Measurements from ENCODE around the gene DUSP8.

DUSP8 gene

GRCh38 chr11:1541474-1542204, 30.4 kb downstream of the DUSP8 start:
- Histone ChIP-seq H3K9me3 (ENCODE audit: control insufficient read depth, insufficient read depth, low read depth, low read length) (no peaks in the 10 kb centered on the region), H3K27me3 (ENCODE audit: control insufficient read depth, insufficient read depth, low read length) (peaks cover 76% of the 10 kb centered on the region), H3K9ac (ENCODE audit: low read length) (no peak overlapping the region), H3K4me1 (ENCODE audit: control insufficient read depth, insufficient read depth, low read length) (peaks cover 9% of the 10 kb centered on the region), H3K36me3 (ENCODE audit: control insufficient read depth, insufficient read depth, low read length) (no peaks in the 10 kb centered on the region), H3K27ac (ENCODE audit: low read depth, low read length) (no peak overlapping the region), H3K4me3 (ENCODE audit: low read depth, low read length) (no peak overlapping the region)

- Histone ChIP-seq H3K27me3 (ENCODE audit: control insufficient read depth, insufficient read depth, low read length) (peaks cover 60% of the 10 kb centered on the region), H3K4me1 (ENCODE audit: control insufficient read depth, insufficient read depth, low read length) (peaks cover 5% of the 10 kb centered on the region; the same call in 1 of the 2 replicates), H3K4me3 (ENCODE audit: low read depth, low read length) (no peak overlapping the region), H3K27ac (ENCODE audit: low read depth, low read length) (no peak overlapping the region), H3K9me3 (ENCODE audit: control insufficient read depth, insufficient read depth, low read depth, low read length) (no peaks in the 10 kb centered on the region), H3K36me3 (ENCODE audit: control insufficient read depth, insufficient read depth, low read length) (no peaks in the 10 kb centered on the region), H3K9ac (ENCODE audit: low read length) (no peak overlapping the region)
These were observed 32.0 kb downstream of the DUSP8 start for GRCh38 chr11:1540074-1540473.

GRCh38 chr11:1538153-1538552, 33.9 kb downstream of the DUSP8 start:
- Histone ChIP-seq H3K4me1 (ENCODE audit: control insufficient read depth, insufficient read depth, low read length) (peaks cover 5% of the 10 kb centered on the region; the same call in 1 of the 2 replicates), H3K4me3 (ENCODE audit: low read depth, low read length) (no peak overlapping the region), H3K27ac (ENCODE audit: low read depth, low read length) (no peak overlapping the region), H3K9ac (ENCODE audit: low read length) (no peak overlapping the region), H3K27me3 (ENCODE audit: control insufficient read depth, insufficient read depth, low read length) (peaks cover 42% of the 10 kb centered on the region), H3K9me3 (ENCODE audit: control insufficient read depth, insufficient read depth, low read depth, low read length) (no peaks in the 10 kb centered on the region), H3K36me3 (ENCODE audit: control insufficient read depth, insufficient read depth, low read length) (no peaks in the 10 kb centered on the region)

- H3K9ac ChIP-seq (ENCODE audit: low read length): no peak overlapping the region
- H3K4me3 ChIP-seq (ENCODE audit: low read depth, low read length): no peak overlapping the region
- no peaks in the 10 kb centered on the region for H3K36me3 ChIP-seq (ENCODE audit: control insufficient read depth, insufficient read depth, low read length)
- H3K27me3 ChIP-seq (ENCODE audit: control insufficient read depth, insufficient read depth, low read length): peaks cover 29% of the 10 kb centered on the region
- H3K9me3 ChIP-seq (ENCODE audit: control insufficient read depth, insufficient read depth, low read depth, low read length): no peaks in the 10 kb centered on the region
- no peak overlapping the region for H3K27ac ChIP-seq (ENCODE audit: low read depth, low read length)
- H3K4me1 ChIP-seq (ENCODE audit: control insufficient read depth, insufficient read depth, low read length): peaks cover 5% of the 10 kb centered on the region; the same call in 1 of the 2 replicates
These were observed 35.8 kb downstream of the DUSP8 start for GRCh38 chr11:1536065-1536843.

GRCh38 chr11:1534682-1535081, 37.4 kb downstream of the DUSP8 start:
- Histone ChIP-seq H3K9ac (ENCODE audit: low read length) (no peak overlapping the region), H3K27ac (ENCODE audit: low read depth, low read length) (no peak overlapping the region), H3K27me3 (ENCODE audit: control insufficient read depth, insufficient read depth, low read length) (peaks cover 17% of the 10 kb centered on the region), H3K9me3 (ENCODE audit: control insufficient read depth, insufficient read depth, low read depth, low read length) (no peaks in the 10 kb centered on the region), H3K36me3 (ENCODE audit: control insufficient read depth, insufficient read depth, low read length) (no peaks in the 10 kb centered on the region), H3K4me3 (ENCODE audit: low read depth, low read length) (no peak overlapping the region), H3K4me1 (ENCODE audit: control insufficient read depth, insufficient read depth, low read length) (peaks cover 5% of the 10 kb centered on the region; the same call in 1 of the 2 replicates)

- Histone ChIP-seq H3K9ac (ENCODE audit: low read length) (no peak overlapping the region), H3K27ac (ENCODE audit: low read depth, low read length) (no peak overlapping the region), H3K4me1 (ENCODE audit: control insufficient read depth, insufficient read depth, low read length) (peaks cover 5% of the 10 kb centered on the region; the same call in 1 of the 2 replicates), H3K27me3 (ENCODE audit: control insufficient read depth, insufficient read depth, low read length) (peaks cover 12% of the 10 kb centered on the region), H3K4me3 (ENCODE audit: low read depth, low read length) (no peak overlapping the region), H3K9me3 (ENCODE audit: control insufficient read depth, insufficient read depth, low read depth, low read length) (no peaks in the 10 kb centered on the region), H3K36me3 (ENCODE audit: control insufficient read depth, insufficient read depth, low read length) (no peaks in the 10 kb centered on the region)
These were observed 37.9 kb downstream of the DUSP8 start for GRCh38 chr11:1534171-1534570.

GRCh38 chr11:1533342-1533725, 38.7 kb downstream of the DUSP8 start:
- Histone ChIP-seq H3K4me3 (ENCODE audit: low read depth, low read length) (no peak overlapping the region), H3K27ac (ENCODE audit: low read depth, low read length) (no peak overlapping the region), H3K27me3 (ENCODE audit: control insufficient read depth, insufficient read depth, low read length) (peaks cover 7% of the 10 kb centered on the region), H3K4me1 (ENCODE audit: control insufficient read depth, insufficient read depth, low read length) (peaks cover 5% of the 10 kb centered on the region; the same call in 1 of the 2 replicates), H3K9me3 (ENCODE audit: control insufficient read depth, insufficient read depth, low read depth, low read length) (no peaks in the 10 kb centered on the region), H3K36me3 (ENCODE audit: control insufficient read depth, insufficient read depth, low read length) (no peaks in the 10 kb centered on the region), H3K9ac (ENCODE audit: low read length) (no peak overlapping the region)

GRCh38 chr11:1532606-1533341, 39.3 kb downstream of the DUSP8 start:
- H3K36me3 ChIP-seq (ENCODE audit: control insufficient read depth, insufficient read depth, low read length): no peaks in the 10 kb centered on the region
- H3K4me1 ChIP-seq (ENCODE audit: control insufficient read depth, insufficient read depth, low read length): peaks cover 5% of the 10 kb centered on the region; the same call in 1 of the 2 replicates
- no peak overlapping the region for H3K27ac ChIP-seq (ENCODE audit: low read depth, low read length)
- H3K9ac ChIP-seq (ENCODE audit: low read length): no peak overlapping the region
- H3K27me3 ChIP-seq (ENCODE audit: control insufficient read depth, insufficient read depth, low read length): peaks cover 2% of the 10 kb centered on the region
- no peaks in the 10 kb centered on the region for H3K9me3 ChIP-seq (ENCODE audit: control insufficient read depth, insufficient read depth, low read depth, low read length)
- H3K4me3 ChIP-seq (ENCODE audit: low read depth, low read length): no peak overlapping the region

GRCh38 chr11:1532014-1532586, 40.0 kb downstream of the DUSP8 start:
- H3K9ac ChIP-seq (ENCODE audit: low read length): no peak overlapping the region

GRCh38 chr11:1531449-1532013, 40.5 kb downstream of the DUSP8 start:
- Histone ChIP-seq H3K4me3 (ENCODE audit: low read depth, low read length) (no peak overlapping the region), H3K36me3 (ENCODE audit: control insufficient read depth, insufficient read depth, low read length) (no peaks in the 10 kb centered on the region), H3K27me3 (ENCODE audit: control insufficient read depth, insufficient read depth, low read length) (no peaks in the 10 kb centered on the region), H3K27ac (ENCODE audit: low read depth, low read length) (no peak overlapping the region), H3K9ac (ENCODE audit: low read length) (no peak overlapping the region), H3K9me3 (ENCODE audit: control insufficient read depth, insufficient read depth, low read depth, low read length) (no peaks in the 10 kb centered on the region), H3K4me1 (ENCODE audit: control insufficient read depth, insufficient read depth, low read length) (peaks cover 5% of the 10 kb centered on the region; the same call in 1 of the 2 replicates)

More at GRCh38 chr11:1532014-1532586, 40.0 kb downstream of the DUSP8 start:
- H3K9me3 ChIP-seq (ENCODE audit: control insufficient read depth, insufficient read depth, low read depth, low read length): no peaks in the 10 kb centered on the region
- no peaks in the 10 kb centered on the region for H3K36me3 ChIP-seq (ENCODE audit: control insufficient read depth, insufficient read depth, low read length)
- H3K4me1 ChIP-seq (ENCODE audit: control insufficient read depth, insufficient read depth, low read length): peaks cover 5% of the 10 kb centered on the region; the same call in 1 of the 2 replicates
- no peaks in the 10 kb centered on the region for H3K27me3 ChIP-seq (ENCODE audit: control insufficient read depth, insufficient read depth, low read length)
- no peak overlapping the region for H3K27ac ChIP-seq (ENCODE audit: low read depth, low read length)
- H3K4me3 ChIP-seq (ENCODE audit: low read depth, low read length): no peak overlapping the region

Measured in HUES6 (cell line).